ENCODE results near the gene HOXC13. TPM values are rescaled to one million over a fixed set of nuclear protein-coding genes. Genes with fewer than 3 reads are reported as not detected.

Gene HOXC13
- total RNA-seq, 4 donors from 2014 or later = not detected

DNA sequence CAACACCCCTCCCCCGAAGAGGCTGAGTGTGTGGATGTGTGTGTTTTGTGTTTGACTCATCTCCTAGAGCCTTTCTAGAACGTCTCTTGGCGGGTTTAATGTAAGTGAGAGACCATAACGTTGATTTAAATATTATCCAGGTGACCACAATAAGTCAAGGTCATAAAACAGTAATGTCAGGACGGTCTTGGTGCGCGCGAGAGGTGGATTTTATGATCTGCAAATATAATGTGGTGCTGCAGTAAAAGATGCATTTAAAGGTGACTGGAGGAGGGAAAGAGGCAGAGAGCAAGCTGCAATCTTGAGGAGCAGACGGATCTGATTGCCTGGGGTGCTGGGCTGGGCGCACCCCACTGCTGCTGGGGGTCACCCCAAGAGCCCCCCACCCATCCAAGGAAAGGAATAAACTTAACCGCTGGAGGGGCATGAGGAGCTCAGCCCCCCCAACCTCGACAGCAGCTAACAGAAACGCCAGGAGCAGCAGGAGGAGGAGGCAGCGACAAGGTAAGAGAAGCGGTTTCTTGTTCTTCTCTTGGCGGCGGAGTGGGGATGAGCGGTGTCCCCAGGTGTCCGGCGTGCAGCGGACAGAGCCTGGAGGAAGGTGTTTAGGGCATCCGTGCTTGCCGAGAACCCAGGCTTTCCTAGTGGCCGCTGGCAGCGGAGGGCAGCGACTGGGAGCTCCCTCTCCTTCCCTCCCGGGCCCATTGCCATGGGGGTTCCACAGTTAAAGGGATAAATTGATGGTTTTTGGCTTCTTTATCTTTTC is 51.9 kb downstream of the HOXC13 start:
- Histone ChIP-seq H3K4me1 (peaks cover 0 to 38% (median 26%) of the 10 kb centered on the region in 3 donors), H3K27me3 (peaks cover 100% of the 10 kb centered on the region), H3K36me3 (no peaks in the 10 kb centered on the region), H3K27ac (no peak overlapping the region), H3K4me3 (no peak overlapping the region), H3K9me3 (no peaks in the 10 kb centered on the region)
- no peak for ATAC-seq
- TF ChIP-seq POLR2AphosphoS5 (IDR thresholded peaks at IDR 0.05) (no peak), POLR2A (IDR thresholded peaks at IDR 0.05) (no peak), EP300 (IDR thresholded peaks at IDR 0.05) (no peak)
- TF ChIP-seq, protein P1, sequence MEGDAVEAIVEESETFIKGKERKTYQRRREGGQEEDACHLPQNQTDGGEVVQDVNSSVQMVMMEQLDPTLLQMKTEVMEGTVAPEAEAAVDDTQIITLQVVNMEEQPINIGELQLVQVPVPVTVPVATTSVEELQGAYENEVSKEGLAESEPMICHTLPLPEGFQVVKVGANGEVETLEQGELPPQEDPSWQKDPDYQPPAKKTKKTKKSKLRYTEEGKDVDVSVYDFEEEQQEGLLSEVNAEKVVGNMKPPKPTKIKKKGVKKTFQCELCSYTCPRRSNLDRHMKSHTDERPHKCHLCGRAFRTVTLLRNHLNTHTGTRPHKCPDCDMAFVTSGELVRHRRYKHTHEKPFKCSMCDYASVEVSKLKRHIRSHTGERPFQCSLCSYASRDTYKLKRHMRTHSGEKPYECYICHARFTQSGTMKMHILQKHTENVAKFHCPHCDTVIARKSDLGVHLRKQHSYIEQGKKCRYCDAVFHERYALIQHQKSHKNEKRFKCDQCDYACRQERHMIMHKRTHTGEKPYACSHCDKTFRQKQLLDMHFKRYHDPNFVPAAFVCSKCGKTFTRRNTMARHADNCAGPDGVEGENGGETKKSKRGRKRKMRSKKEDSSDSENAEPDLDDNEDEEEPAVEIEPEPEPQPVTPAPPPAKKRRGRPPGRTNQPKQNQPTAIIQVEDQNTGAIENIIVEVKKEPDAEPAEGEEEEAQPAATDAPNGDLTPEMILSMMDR (IDR thresholded peaks at IDR 0.05) = no peak
- 3 to 10% methylated on average over 10 to 11 of the region's 27 CpGs for WGBS, 2 donors (ENCODE audit: low coverage in 1 of 2)

DNA sequence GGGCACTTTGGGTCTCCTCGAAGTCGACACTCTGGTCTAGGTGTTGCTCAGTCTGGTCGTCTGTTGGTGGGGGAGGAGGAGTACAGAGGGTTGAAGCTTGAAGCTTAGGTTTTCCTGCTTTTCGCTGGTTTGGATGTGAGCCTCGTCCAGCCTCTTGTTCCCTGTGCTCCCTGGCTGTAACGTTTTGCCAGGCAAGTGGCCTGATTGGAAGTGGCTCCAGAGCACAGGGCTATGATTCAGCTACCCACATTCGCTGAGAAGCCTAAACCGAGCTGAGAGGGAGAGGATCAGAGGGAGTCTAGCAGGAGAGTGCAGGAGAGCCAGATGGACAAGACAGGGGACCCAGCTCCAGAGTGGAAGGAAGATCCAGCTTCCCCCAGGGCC is 52.4 kb downstream of the HOXC13 start:
- TF ChIP-seq EP300 (IDR thresholded peaks at IDR 0.05) = no peak
- no peak for TF ChIP-seq POLR2A (IDR thresholded peaks at IDR 0.05)
- TF ChIP-seq, protein P1 (IDR thresholded peaks at IDR 0.05) = no peak
- no peak for TF ChIP-seq POLR2AphosphoS5 (IDR thresholded peaks at IDR 0.05)
- Histone ChIP-seq H3K27me3 (peaks cover 100% of the 10 kb centered on the region), H3K4me3 (no peak overlapping the region)

DNA sequence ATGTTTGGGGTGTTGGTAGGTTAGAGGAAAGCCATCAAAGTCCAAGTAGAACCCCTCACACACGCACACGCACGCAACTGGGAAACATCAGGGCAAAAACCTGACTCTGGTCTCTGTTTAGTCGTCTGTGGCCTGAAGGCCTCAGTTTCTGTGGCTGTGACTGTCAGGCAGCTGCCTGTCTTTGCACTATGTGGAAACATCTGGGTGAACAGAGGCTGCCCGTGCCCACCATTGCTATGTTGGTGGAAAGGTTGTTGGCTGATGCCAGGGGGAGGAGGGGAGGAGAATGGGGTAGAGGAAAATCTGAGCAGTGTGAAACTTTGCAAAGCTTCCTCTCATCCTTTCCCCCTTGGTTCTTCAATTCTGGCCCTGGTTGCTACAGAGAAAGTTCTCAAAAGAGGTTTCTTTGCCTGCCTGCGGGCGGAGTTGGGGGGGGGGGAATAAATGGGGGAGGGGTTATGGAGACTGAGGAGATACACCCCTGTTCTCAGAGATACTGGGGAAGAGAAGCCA is 53.8 kb downstream of the HOXC13 start:
- TF ChIP-seq POLR2A (IDR thresholded peaks at IDR 0.05) = no peak
- TF ChIP-seq, protein P1 (IDR thresholded peaks at IDR 0.05) = no peak
- TF ChIP-seq EP300 (IDR thresholded peaks at IDR 0.05) = no peak
- TF ChIP-seq POLR2AphosphoS5 (IDR thresholded peaks at IDR 0.05) = no peak
- H3K4me1 ChIP-seq = peaks cover 0 to 40% (median 23%) of the 10 kb centered on the region in 3 donors

More for the DNA sequence above, 52.4 kb downstream of the HOXC13 start:
- WGBS, 2 donors (ENCODE audit: low coverage in 1 of 2) = 0% methylated on average over 3 to 4 of the region's 8 CpGs
- Histone ChIP-seq H3K4me1 (peaks cover 0 to 38% (median 26%) of the 10 kb centered on the region in 3 donors), H3K27ac (no peak overlapping the region), H3K36me3 (no peaks in the 10 kb centered on the region), H3K9me3 (no peaks in the 10 kb centered on the region)
- ATAC-seq = no peak

DNA sequence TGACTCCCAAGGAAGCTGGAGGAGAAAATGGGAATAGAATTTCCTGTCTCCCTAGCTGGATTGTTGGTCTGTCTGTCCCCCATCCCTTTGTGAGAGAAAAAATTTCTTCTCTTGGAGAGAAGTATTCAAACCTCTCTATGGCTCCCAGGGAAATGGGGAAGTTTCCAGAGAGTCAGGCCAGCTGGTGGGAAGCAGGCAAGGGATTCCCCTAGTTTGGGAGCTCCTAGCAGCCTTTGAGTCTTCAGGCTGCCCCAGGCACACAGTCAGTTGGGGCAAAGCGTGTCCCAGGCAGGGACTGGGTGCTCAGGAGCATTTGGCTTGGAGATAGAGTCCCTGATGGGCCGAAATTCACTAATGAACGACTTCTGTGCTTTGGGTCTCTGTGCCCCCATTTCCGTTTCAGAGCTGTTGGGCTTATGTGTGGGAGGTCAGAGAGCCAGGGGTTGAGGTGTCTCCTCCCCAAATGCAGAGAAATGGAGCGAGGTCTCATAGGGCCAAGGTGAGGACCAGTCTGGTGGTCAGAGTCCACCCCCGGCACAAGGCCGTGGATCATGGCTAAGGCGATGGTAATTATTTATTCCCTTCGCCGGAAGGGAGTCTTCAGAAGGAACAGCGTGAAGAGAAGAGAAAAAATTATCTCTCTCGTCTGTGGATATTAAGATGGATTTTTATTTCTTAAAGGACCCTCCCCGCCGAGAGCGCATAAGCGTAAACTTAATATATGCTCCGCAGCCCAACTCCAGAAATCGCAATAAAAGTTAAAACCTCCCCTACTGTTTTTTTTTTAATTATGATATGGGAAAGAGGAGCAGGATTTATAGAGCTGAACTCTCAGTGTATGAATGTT is 54.8 kb downstream of the HOXC13 start:
- Histone ChIP-seq H3K9me3 (no peaks in the 10 kb centered on the region), H3K4me1 (peaks cover 0 to 46% (median 23%) of the 10 kb centered on the region in 3 donors), H3K27me3 (peaks cover 100% of the 10 kb centered on the region), H3K36me3 (no peaks in the 10 kb centered on the region), H3K27ac (no peak overlapping the region), H3K4me3 (no peak overlapping the region)
- 6 to 23% methylated on average over 3 to 18 of the region's 18 CpGs for WGBS, 2 donors (ENCODE audit: low coverage in 1 of 2)
- no peak for ATAC-seq
- TF ChIP-seq POLR2A (IDR thresholded peaks at IDR 0.05) (no peak), EP300 (IDR thresholded peaks at IDR 0.05) (no peak), POLR2AphosphoS5 (IDR thresholded peaks at IDR 0.05) (no peak)
- TF ChIP-seq, protein P1 (IDR thresholded peaks at IDR 0.05) = no peak

More for the DNA sequence above, 53.8 kb downstream of the HOXC13 start:
- ATAC-seq = no peak
- WGBS, 2 donors (ENCODE audit: low coverage in 1 of 2) = 23 to 80% methylated on average over 2 of the region's 7 CpGs
- Histone ChIP-seq H3K9me3 (no peaks in the 10 kb centered on the region), H3K36me3 (no peaks in the 10 kb centered on the region), H3K4me3 (no peak overlapping the region), H3K27me3 (peaks cover 100% of the 10 kb centered on the region), H3K27ac (no peak overlapping the region)

Measured in gastroesophageal sphincter (tissue), 4 donors.